Measurements from ENCODE around the gene SPC25. TPM values are rescaled to one million over a fixed set of nuclear protein-coding genes. Genes with fewer than 3 reads are reported as not detected.
A peak's percentile ranks its signal among the peaks of the same experiment; 100 is the strongest.

SPC25 gene
- total RNA-seq, 1 experiment from 2014 or later: 28.6 TPM

DNA sequence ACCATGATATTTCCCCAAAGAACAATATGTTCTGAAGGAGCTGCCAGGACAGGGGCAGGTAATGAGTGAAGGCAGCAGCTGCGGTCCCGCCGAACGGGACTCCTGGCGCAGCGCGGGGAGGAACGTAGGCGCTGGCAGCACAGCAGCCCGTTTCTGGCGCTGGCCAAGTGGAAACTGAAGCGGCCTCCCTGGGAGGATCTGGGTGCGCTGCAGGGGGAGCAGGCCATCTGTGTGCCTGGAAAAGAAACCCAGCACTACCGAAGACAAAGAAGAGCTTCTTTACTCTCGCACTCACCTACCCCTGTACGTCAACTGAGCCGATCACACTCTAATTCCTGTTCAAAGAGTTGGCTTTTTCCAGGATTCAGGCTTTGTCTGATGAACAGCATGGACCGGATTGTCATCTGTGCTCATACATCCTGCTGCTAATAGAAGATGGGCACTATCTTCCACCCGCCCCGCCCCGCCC is 22.7 kb upstream of the SPC25 start:
- peaks cover 19% of the 10 kb centered on the region for H3K9me3 Mint-ChIP-seq
- H3K4me1 Mint-ChIP-seq: peaks cover 57% of the 10 kb centered on the region
- ChIA-PET CTCF (interaction anchor here (0.7 kb wide), 1 partner anchor 576 kb away, joined by 3 read pairs; no protein-coding TSS in a partner anchor), POLR2A (interaction anchor here (1.5 kb wide), 1 partner anchor 16 kb away, joined by 3 read pairs; no protein-coding TSS in a partner anchor)
- H3K4me3 Mint-ChIP-seq: peak overlapping the region; percentile 53
- peak; percentile 63 for ATAC-seq
- TF ChIP-seq, protein P1, sequence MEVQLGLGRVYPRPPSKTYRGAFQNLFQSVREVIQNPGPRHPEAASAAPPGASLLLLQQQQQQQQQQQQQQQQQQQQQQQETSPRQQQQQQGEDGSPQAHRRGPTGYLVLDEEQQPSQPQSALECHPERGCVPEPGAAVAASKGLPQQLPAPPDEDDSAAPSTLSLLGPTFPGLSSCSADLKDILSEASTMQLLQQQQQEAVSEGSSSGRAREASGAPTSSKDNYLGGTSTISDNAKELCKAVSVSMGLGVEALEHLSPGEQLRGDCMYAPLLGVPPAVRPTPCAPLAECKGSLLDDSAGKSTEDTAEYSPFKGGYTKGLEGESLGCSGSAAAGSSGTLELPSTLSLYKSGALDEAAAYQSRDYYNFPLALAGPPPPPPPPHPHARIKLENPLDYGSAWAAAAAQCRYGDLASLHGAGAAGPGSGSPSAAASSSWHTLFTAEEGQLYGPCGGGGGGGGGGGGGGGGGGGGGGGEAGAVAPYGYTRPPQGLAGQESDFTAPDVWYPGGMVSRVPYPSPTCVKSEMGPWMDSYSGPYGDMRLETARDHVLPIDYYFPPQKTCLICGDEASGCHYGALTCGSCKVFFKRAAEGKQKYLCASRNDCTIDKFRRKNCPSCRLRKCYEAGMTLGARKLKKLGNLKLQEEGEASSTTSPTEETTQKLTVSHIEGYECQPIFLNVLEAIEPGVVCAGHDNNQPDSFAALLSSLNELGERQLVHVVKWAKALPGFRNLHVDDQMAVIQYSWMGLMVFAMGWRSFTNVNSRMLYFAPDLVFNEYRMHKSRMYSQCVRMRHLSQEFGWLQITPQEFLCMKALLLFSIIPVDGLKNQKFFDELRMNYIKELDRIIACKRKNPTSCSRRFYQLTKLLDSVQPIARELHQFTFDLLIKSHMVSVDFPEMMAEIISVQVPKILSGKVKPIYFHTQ (CRISPR knock-in tag; IDR thresholded peaks at IDR 0.05): no peak
- TF ChIP-seq ZNF423 (CRISPR knock-in tag; IDR thresholded peaks at IDR 0.05): 0 out of 2 replicates have a peak, but pooled peaks have one; percentile 19
- H3K27ac Mint-ChIP-seq: peak overlapping the region; percentile 72; the same call in 1 of the 2 replicates
- peak; percentile 44 for DNase-seq (ENCODE audit: low spot score)
- peaks cover 13% of the 10 kb centered on the region for H3K36me3 Mint-ChIP-seq
- H3K27me3 Mint-ChIP-seq (ENCODE audit: low read depth): peaks cover 12% of the 10 kb centered on the region; the same call in 1 of the 2 replicates

DNA sequence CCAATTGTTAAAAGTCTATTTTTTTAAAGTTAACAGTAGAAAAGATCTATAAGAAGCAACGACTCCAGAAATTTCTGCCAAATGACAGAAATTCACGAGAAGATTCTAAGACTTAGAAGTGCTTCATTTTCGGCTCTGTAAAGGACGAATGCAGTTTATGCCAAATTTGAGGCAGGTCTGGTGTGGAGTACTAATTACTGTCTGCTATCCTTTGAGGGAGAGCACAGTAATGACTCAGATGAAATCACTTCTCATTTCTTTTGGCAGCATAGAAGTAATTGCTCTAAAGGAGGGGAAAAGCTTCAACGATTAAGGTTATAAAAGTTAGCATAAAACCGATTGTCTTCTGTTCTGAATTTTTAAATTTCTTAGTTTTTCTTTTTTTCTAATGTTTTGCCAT is 22.2 kb upstream of the SPC25 start:
- CTCF ChIA-PET: interaction anchor here (0.6 to 0.7 kb wide), 2 partner anchors 9 to 576 kb away, joined by 3 read pairs; no protein-coding TSS in a partner anchor
- ATAC-seq: no peak
- Mint-ChIP-seq H3K9me3 (peaks cover 19% of the 10 kb centered on the region), H3K27ac (peak overlapping the region; percentile 72; the same call in 1 of the 2 replicates), H3K4me3 (peak overlapping the region; percentile 53), H3K36me3 (peaks cover 13% of the 10 kb centered on the region), H3K27me3 (ENCODE audit: low read depth) (peaks cover 12% of the 10 kb centered on the region; the same call in 1 of the 2 replicates), H3K4me1 (peaks cover 62% of the 10 kb centered on the region)
- POLR2A ChIA-PET: interaction anchor here (1.5 kb wide), 1 partner anchor 16 kb away, joined by 3 read pairs; no protein-coding TSS in a partner anchor
- TF ChIP-seq TEAD1 (CRISPR knock-in tag; IDR thresholded peaks at IDR 0.05) (no peak), ZNF423 (CRISPR knock-in tag; IDR thresholded peaks at IDR 0.05) (no peak), SOX15 (CRISPR knock-in tag; IDR thresholded peaks at IDR 0.05) (no peak), GRHL2 (CRISPR knock-in tag; IDR thresholded peaks at IDR 0.05; ENCODE audit: insufficient replicate concordance, severe bottlenecking) (no peak), RORB (CRISPR knock-in tag; IDR thresholded peaks at IDR 0.05) (no peak), TP53 (CRISPR knock-in tag; IDR thresholded peaks at IDR 0.05) (no peak), JUN (CRISPR knock-in tag; IDR thresholded peaks at IDR 0.05) (no peak), TCF7 (CRISPR knock-in tag; IDR thresholded peaks at IDR 0.05; ENCODE audit: low read depth) (no peak), USF1 (CRISPR knock-in tag; IDR thresholded peaks at IDR 0.05) (no peak), PRRX2 (CRISPR knock-in tag; IDR thresholded peaks at IDR 0.05) (no peak), CTCF (IDR thresholded peaks at IDR 0.05) (no peak), FOXJ3 (CRISPR knock-in tag; IDR thresholded peaks at IDR 0.05; ENCODE audit: borderline replicate concordance) (no peak), ZMAT4 (CRISPR knock-in tag; IDR thresholded peaks at IDR 0.05) (no peak), SMAD4 (CRISPR knock-in tag; IDR thresholded peaks at IDR 0.05) (no peak), MLX (CRISPR knock-in tag; IDR thresholded peaks at IDR 0.05) (no peak), ZNF512 (CRISPR knock-in tag; IDR thresholded peaks at IDR 0.05; ENCODE audit: borderline replicate concordance) (no peak), E2F1 (CRISPR knock-in tag; IDR thresholded peaks at IDR 0.05) (no peak), ZNF121 (CRISPR knock-in tag; IDR thresholded peaks at IDR 0.05) (no peak)
- TF ChIP-seq, protein P2, sequence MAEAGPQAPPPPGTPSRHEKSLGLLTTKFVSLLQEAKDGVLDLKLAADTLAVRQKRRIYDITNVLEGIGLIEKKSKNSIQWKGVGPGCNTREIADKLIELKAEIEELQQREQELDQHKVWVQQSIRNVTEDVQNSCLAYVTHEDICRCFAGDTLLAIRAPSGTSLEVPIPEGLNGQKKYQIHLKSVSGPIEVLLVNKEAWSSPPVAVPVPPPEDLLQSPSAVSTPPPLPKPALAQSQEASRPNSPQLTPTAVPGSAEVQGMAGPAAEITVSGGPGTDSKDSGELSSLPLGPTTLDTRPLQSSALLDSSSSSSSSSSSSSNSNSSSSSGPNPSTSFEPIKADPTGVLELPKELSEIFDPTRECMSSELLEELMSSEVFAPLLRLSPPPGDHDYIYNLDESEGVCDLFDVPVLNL (CRISPR knock-in tag; IDR thresholded peaks at IDR 0.05; ENCODE audit: borderline replicate concordance, low read depth): no peak
- TF ChIP-seq, protein P3, sequence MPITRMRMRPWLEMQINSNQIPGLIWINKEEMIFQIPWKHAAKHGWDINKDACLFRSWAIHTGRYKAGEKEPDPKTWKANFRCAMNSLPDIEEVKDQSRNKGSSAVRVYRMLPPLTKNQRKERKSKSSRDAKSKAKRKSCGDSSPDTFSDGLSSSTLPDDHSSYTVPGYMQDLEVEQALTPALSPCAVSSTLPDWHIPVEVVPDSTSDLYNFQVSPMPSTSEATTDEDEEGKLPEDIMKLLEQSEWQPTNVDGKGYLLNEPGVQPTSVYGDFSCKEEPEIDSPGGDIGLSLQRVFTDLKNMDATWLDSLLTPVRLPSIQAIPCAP (CRISPR knock-in tag; IDR thresholded peaks at IDR 0.05): no peak
- no peak for DNase-seq (ENCODE audit: low spot score)
